GM19025 (cell line): ENCODE measurements around the gene P2RY6.

Experiments used
- ATAC-seq: cut with Tn5 transposase; IDR thresholded peaks from one replicate; pipeline ENCODE4 v1.9.1; 2021; ENCODE audit warnings: mild to moderate bottlenecking, low read depth, moderate library complexity; ENCODE audit not compliant: unreplicated experiment

Gene P2RY6

DNA sequence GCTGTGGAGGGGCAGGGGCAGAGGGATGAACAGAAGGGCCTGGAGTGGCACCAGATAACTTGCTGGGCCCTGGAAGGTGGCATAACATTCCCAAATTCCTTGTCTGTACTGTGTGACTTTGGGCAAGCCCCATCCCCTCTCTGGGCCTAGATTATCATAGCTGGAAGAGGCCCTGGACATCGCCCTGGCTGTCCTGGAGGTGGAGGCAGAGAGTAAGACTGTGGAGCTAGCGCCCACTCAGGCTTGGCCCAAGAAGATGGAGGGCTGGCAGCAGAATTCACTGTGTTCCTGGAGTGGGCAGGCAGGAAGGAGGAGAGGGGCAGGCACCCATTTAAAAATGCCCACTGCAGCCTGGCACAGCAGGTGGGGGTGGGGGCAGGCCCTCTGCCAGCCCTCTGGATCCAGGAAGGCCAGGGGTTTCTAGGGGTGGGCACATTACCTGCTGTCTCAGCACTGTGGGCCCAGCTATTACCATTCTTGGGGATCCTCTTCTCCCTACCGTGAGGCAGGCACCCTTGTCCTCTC is 58.5 kb downstream of the P2RY6 start:
- no peak for ATAC-seq

DNA sequence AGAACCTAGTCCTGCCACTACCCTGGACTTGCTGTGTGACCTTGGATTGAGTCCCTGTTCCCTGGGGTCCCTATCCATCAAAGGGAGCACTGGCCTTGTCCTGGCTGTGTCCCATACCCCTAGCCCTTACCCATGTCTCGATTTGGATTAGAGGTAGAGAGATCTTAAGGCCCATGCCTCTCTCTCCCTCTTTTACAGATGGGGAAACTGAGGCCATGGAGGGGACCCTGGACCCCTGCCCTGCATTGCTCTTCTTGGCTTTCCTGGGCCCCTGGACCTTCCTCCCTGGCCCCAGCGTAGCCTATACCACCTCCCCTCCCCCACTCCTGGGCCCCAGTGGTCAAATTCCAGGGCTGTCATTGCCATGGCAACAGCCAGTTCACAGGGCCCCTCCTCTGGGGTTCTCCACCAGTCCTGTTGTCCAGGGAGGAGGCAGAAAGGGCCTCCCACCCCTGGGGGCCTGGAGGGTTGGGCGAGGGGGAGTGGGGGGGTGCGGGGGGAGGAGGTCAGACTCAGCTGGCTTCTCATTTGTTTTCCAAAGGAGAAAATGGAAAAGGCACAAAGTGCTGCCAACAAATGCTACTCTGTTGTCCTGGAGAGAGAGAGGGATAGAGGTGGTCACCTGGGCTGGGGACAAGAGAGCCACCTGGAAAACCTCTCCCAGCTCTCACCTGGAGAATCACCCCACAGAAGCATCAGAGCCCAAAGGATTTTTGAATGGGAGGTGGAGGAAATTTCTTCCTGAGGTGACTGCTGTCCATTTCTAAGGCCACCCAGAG is 59.2 kb downstream of the P2RY6 start:
- no peak for ATAC-seq

DNA sequence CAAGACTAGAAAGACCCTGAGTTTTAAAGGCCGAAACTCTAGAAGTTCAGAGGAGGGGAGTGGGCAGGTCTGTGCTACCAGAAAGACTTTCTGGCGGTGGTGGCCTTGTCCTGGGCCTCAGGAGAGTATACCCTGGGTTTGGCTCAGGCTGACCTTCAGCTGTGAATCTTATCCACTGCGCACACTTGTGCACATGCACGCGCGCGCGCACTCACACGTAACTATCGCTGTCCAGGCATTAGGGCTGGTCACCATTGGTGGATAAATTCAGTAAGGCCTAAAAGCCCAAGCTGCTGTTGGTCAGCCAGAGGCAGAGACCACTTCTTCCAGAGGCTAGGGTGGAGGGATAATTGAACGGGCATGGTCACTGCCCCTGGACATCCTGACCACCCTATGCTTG is 61.0 kb downstream of the P2RY6 start:
- ATAC-seq = no peak

DNA sequence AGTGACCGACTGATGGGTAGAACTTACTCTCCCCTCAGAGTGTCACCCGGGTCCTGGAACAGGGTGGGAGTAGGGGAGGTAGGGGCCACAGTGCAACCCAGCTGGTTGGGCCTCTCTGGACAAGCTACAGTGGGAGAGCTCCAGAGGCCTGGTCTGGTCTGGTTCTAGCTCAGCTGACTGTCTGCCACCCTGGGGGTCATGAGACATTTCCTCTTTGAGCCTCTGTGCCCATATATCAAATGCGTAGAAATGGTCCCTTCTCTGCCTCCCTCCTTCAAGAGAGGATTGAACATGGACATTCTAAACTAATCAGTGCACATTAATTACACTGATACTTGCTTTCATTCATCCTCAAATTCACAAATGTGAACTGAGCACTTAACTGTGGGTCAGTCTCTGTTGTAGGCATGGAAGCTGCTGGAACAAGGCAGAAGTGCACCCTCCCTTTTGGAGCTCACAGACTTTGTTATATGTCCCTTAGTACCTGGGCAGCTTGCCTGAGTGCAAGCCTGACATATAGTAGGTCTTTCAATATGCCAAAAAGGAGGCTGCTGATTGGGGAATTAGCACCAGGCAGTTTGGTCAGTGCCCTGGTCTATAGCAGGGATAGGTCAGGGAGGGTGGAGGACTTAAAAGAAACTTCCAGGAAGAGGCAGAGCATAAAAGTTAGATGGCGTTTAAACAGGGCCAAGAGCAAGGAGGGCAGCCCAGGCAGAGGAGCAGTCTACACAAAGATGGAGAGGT is 61.7 kb downstream of the P2RY6 start:
- ATAC-seq = no peak

DNA sequence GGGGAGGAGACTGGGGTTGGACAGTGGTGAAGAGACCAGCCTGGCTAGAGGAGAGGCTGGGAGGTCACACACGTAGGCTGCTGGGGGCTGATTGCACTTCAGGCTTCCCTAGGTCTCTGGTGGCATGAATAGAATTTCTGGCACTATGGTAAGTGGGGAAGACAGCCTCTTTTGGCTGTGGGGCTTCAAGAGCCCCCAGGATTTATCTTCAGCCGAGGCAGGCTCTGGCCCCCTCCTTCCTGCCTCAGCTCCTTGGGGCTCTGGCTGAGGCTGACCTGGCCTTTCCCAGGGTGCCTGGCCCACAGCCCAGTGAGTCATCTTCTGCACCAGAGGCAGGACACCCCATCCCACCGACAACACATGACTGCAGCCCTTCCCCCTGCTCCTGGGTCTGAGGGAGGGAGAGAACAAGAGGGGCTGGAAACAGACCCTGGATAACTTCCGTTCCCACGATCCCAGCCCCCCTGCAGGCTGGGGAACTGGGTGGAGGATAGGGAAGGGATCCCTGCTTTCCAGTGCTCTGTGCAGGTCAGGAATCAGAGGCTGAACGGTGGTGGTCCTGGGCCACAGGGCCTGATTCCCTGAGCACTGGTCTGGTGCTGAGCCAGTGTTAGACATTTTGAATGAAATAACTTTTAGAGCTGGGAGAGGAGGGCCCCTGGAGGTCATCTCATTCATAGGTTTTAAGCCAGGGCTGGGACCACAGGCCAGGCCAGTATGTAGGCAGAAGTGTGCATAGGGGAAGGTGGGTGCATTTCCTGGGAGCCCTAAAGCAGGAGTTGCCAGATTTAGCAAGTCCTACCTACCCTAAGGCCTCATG is 62.5 kb downstream of the P2RY6 start:
- no peak for ATAC-seq

DNA sequence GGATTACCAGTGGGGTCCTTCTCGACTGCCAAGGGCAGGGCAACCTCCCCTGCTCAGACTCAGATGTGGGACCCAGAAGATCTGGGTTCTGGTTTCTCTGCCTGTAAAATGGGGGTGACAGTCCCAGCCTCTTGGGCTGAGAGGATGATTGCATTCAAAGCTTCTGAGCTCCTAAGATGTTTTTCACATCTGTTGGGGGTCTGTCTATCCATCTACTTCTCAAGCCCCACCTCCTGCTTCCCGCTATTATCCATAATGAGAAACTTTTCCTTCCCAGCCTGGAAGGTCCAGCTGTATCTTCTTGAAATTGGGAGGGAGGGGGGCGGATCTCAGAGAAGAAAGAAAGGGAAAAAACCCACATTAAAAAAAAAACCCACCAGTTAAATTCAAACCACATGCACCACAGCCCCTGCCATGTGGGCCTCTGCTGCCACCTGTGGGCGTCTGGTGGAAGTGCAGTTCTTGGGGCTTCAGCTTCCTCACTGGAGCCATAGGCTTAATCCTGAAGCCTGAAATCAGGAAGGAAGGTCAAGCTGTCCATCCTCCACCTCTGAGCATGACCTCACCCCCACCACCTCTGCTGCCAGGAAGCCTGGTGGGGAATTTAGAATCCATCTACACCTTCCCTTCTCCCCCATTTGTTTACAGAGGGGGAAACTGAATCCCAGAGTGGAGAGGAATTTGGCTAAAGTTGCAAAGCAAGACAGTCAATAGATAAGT is 63.2 kb downstream of the P2RY6 start:
- no peak for ATAC-seq

DNA sequence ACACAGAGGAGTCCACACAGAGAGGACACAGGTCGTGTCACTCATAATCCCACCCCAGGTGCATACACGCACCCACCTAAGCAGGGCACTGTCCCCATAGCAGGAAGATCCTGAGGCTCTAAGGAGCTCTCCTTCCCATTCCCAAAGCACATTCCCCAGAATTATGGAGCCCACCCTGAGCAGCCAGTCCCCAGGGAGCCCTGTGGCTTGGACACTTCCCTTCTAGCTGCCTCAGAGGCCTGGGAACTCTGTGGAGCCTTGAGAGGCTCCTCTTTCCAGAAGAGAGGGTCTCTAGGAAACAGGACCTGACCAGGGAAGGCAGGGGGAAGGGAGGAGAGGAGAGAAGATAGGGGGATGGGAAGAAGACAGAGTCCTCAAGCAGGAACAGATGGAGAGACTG is 65.7 kb downstream of the P2RY6 start:
- no peak for ATAC-seq

DNA sequence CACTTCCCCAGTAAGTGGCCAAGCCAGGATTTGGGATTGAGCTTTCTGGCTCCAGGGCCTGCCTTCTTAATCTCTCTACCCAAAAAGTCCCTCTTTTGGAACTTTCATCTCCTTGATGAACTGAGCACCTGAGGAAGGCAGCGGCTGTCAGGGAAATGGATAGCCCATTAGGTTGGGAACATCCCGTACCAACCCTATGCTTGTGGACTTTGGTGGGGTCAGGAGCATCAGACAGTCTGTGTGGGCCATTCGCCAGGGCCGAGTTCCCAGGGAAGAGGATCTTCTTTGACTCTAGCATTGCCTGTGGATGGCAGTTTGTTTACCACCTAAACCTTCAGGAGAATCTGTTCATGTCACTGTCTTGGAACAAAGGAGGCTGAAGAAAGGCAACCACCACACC is 66.1 kb downstream of the P2RY6 start:
- ATAC-seq = no peak

DNA sequence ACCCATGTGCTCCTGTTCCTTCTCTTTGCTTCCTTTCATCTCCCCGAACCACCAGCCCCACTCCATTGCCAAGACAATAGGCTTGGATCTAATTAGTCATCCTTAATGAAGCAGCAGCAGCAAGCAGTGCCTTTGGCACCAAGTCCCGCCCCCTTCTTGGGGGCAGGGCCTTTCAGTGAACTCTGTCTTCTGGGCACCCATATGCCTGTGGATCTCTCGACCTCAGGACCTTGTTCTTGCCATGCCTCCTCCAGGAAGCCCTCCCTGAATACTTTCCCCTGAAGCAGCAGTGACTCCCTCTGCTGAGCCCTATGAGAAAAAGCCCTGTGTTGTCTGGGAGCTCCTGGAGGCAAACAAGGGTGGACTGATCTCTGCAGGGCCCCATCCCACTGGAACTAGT is 68.0 kb downstream of the P2RY6 start:
- ATAC-seq = no peak

DNA sequence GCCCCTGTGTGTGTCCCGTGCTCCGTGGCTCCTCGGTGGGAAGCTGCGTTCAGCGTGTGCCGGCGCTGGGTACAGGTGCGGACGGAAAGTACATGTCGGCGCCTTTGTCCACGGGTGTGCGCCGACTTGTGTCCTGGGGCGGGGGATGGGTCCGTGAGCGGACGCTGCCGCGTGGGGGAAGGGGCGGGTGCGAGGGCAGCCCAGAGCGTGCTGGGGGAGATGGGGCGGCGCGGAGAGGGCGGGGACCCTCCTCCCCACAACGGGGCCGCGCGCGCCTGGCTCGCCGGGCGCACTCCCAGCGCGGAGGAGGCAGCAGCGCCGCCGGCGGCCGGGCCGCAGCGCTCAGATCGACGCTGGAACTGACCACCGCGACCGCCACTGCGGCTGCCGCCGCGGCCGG is 70.5 kb downstream of the P2RY6 start:
- ATAC-seq = no peak

DNA sequence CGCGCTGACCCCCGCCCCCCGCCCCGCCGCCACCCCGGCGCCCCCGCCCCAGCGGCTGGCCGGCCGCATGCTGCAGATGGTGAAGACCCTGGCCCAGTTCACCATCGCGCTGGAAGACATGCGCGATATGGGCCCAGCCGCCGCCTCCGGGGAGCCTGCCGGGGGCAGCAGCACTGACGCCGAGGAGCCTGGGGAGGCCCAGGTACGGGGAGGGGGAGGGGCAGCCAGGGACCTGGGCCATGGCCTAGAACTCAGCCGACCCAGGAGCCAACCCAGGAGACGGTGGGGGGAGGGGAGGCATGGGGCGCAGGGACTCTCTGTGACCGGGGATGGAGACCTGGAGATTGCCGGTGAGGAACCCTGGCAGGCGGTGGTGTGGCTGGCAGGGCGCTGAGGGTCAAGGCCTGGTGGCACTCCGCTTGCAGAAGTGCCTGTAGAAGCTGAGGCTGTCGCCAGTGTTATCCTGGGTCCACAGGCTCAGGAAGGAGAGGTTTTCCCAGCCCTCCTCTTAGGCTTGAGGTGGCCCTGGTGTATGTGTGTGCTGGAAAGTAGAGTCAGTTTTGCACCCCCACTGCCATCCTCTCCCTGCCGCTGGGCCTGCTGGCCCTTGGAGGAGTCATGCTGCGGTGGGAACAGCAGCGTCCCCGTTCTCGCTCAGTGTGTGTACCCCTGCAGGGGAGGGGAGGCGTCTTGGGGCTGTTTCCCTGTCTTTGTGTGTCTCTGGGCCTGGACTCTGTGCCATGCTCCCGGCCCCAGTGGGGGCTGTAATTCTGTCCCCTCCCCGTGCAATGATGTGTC is 71.1 kb downstream of the P2RY6 start:
- ATAC-seq = no peak

DNA sequence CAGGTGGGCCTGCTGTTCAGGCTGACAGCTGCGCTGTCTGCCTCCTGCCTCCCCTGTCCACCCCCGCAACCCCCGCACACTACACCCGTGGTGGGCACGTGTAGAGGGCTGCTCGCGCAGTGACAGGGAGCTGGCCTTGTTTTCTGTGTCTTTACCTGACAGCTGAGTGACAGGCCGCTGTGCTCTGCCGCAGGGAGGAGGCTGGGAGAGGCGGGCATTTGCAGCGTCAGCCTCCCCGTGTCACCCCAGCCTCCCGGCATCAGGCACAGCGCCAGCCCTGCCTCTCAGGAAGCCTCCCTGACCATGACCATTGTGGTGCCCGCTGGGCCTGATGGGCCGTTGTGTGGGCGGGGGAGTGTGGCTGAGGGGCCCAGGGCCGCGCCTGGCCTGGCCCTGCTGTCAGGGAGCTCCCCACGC is 72.1 kb downstream of the P2RY6 start:
- no peak for ATAC-seq

DNA sequence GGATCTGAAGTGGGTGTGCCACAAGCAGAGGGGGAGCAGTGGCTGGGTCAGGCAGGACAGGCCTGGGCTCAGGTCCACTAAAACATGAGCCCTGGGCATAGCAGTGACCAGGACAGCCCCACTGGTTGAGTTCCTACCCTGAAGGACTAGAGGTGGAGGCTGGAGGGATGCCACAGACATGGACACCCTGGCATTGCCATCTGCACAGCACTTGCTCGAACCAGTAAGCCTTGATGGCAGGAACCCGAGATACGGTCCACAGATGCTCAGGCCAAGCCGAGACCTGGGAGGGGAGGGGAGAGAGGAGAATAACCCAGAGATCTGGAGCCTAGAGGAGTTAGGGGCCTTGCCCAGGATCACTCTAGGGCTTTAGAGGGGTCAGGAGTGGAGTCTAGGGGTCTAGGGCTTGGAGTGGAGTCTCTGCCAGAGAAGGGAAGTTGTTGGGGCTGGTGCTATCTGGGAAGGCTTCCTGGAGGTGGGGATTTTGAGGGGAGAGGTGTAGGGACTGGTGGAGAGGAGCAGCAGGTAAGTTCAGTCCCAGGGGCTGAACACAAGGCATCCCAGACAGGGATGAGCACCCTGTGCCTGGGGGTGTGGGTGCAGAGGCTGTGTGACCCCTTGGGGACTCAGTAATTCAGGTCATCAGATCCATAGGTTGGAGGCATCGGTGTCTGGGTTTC is 73.5 kb downstream of the P2RY6 start:
- no peak for ATAC-seq

DNA sequence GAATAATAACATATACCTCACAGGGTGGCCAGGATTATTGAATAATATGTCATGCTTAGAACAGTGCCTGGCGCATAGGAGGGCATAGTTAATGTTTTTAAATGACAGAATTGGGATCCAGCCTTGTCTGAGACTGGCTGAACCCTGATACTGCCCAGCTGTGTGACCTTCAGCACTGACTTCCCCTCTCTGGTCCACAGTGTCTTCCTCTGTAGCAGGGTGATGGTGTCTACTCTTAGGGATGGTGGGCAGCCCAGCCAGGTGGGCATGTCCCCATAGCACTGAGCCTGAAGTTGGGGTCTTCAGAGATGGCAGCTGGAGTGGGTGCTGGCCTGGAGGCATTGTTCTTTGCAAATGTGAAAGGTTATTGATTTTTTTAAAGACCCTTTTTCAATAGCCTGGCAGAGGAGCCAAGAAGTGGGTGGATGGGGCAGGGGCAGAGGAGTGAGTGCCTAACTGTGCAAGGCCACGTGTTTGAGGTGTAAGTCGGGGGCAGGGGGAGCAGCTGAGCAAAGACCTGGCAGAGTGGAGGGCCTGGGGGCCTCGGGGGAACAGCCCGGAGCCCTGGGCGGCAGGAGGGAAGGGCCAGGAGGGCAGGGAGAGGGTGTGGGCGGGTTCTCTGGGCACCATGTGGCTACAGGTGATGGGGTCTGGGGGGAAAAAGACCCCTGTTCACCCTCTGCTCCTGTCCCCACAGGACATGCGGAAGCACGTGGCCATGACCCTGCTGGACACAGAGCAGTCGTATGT is 74.2 kb downstream of the P2RY6 start:
- no peak for ATAC-seq

DNA sequence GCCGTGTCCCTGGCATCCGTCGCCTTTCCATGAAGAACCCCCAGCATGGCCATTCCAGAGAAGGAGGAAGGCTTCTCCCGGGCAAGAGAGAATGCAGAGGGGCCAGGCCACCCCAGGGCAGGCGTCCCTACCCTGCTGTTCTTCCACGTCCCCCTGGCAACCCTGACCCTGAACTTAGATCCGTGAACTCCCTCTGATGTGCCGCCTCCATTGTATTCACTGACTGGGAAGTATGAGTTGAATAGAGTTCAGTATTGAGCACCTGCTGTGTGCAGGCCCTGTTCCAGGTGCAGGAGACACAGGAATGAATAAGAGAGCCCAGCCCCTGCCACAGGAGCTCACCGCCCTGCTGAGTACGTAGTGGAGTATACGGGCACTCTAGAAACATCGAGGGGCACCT is 74.9 kb downstream of the P2RY6 start:
- no peak for ATAC-seq
